GM23338 (cell line): ENCODE measurements around the gene FAM25A. TPM values are rescaled to one million over a fixed set of nuclear protein-coding genes. Genes with fewer than 3 reads are reported as not detected.

Source experiments
- ATAC-seq: fragments of 200-7000 bp; cut with Tn5 transposase; 3 replicates; pipeline ENCODE4 v1.9.1; 2020
- DNase-seq: peaks from one replicate; pipeline ENCODE4 v3.0.0-alpha.2; 2015; ENCODE audit warnings: low spot score
- H2AFZ ChIP-seq: fragments of 200-600 bp; sonication (generic); 2 replicates; pipeline ENCODE4 v1.8.0; 2016; ENCODE audit warnings: antibody characterized with exemption, mild to moderate bottlenecking, moderate library complexity
- H3F3A ChIP-seq: fragments of 200-600 bp; sonication (generic); replicated peaks from 2 replicates; pipeline ENCODE4 v1.8.0; 2017; ENCODE audit warnings: antibody characterized with exemption, mixed run types, low read depth
- H3K27ac ChIP-seq: fragments of 200-600 bp; sonication (generic); 2 replicates; pipeline ENCODE4 v1.6.1; 2016; ENCODE audit warnings: low read depth
- H3K27me3 ChIP-seq: fragments of 200-600 bp; sonication (generic); 2 replicates; pipeline ENCODE4 v1.8.0; 2016; ENCODE audit warnings: mild to moderate bottlenecking, mixed run types, moderate library complexity; ENCODE audit not compliant: insufficient read depth
- H3K36me3 ChIP-seq: fragments of 200-600 bp; sonication (generic); 2 replicates; pipeline ENCODE4 v1.8.0; 2016; ENCODE audit warnings: mild to moderate bottlenecking; ENCODE audit not compliant: insufficient read depth
- H3K4me1 ChIP-seq: fragments of 200-600 bp; sonication (generic); 2 replicates; pipeline ENCODE4 v1.8.0; 2016; ENCODE audit warnings: mild to moderate bottlenecking, moderate library complexity; ENCODE audit not compliant: insufficient read depth
- H3K4me2 ChIP-seq: fragments of 200-600 bp; sonication (generic); 2 replicates; pipeline ENCODE4 v1.7.1; 2017; ENCODE audit warnings: mixed run types
- H3K4me3 ChIP-seq: fragments of 200-600 bp; sonication (generic); 2 replicates; pipeline ENCODE4 v1.6.1; 2016; ENCODE audit warnings: mixed run types
- H3K79me2 ChIP-seq: fragments of 200-600 bp; sonication (generic); replicated peaks from 2 replicates; pipeline ENCODE4 v1.8.0; 2017; ENCODE audit warnings: mild to moderate bottlenecking; ENCODE audit not compliant: insufficient read depth
- H3K9me2 ChIP-seq: fragments of 200-600 bp; sonication (generic); 2 replicates; pipeline ENCODE4 v1.8.0; 2017; ENCODE audit not compliant: insufficient read depth
- H4K20me1 ChIP-seq: fragments of 200-600 bp; sonication (generic); replicated peaks from 2 replicates; pipeline ENCODE4 v1.8.0; 2017; ENCODE audit warnings: mild to moderate bottlenecking; ENCODE audit not compliant: insufficient read depth
- H3K27ac Mint-ChIP-seq: 2 replicates; pipeline ENCODE4 v1.8.0; 2020; ENCODE audit warnings: inconsistent platforms, mild to moderate bottlenecking, moderate library complexity, mixed read lengths
- H3K27me3 Mint-ChIP-seq: 3 replicates; pipeline ENCODE4 v1.8.0; 2022; ENCODE audit warnings: low read depth, mild to moderate bottlenecking, moderate library complexity, mixed read lengths, inconsistent platforms; ENCODE audit not compliant: insufficient read depth, poor library complexity
- H3K36me3 Mint-ChIP-seq: 3 replicates; pipeline ENCODE4 v1.8.0; 2021; ENCODE audit warnings: low read depth, mild to moderate bottlenecking, inconsistent platforms, moderate library complexity, mixed read lengths
- H3K4me1 Mint-ChIP-seq: 3 replicates; pipeline ENCODE4 v1.8.0; 2020; ENCODE audit warnings: mild to moderate bottlenecking, inconsistent platforms, mixed read lengths
- H3K4me3 Mint-ChIP-seq: 3 replicates; pipeline ENCODE4 v1.8.0; 2021; ENCODE audit warnings: moderate library complexity, mild to moderate bottlenecking, inconsistent platforms, mixed read lengths
- H3K9me3 Mint-ChIP-seq: 3 replicates; pipeline ENCODE4 v1.8.0; 2020; ENCODE audit warnings: moderate library complexity, mild to moderate bottlenecking, inconsistent platforms, mixed read lengths
- CTCF ChIP-seq, 2 experiments: fragments of 200-600 bp in 1 of 2; sonication (generic) in 1 of 2; conservative IDR thresholded peaks; 2 replicates each; pipeline versions ENCODE4 v1.5.1 to v1.6.1; 2016 to 2017; ENCODE audit warnings: antibody characterized with exemption in 2 of 2, low read depth in 2 of 2, mild to moderate bottlenecking in 2 of 2, moderate library complexity in 1 of 2
- ETS1 ChIP-seq: IDR thresholded peaks from 2 replicates; pipeline ENCODE4 v1.6.1; 2016; ENCODE audit warnings: antibody characterized with exemption
- EZH2 ChIP-seq: fragments of 200-600 bp; sonication (generic); IDR thresholded peaks from one replicate; pipeline ENCODE4 v1.8.0; 2017; ENCODE audit warnings: antibody characterized with exemption, mild to moderate bottlenecking, low read depth; ENCODE audit not compliant: unreplicated experiment
- EZH2phosphoT487 ChIP-seq: fragments of 200-600 bp; sonication (generic); IDR thresholded peaks from one replicate; pipeline ENCODE4 v1.8.1; 2018; ENCODE audit warnings: antibody characterized with exemption; ENCODE audit not compliant: unreplicated experiment
- NANOG ChIP-seq: IDR thresholded peaks from 2 replicates; pipeline ENCODE4 v1.6.1; 2016; ENCODE audit warnings: antibody characterized with exemption, borderline replicate concordance
- REST ChIP-seq: IDR thresholded peaks from one replicate; pipeline ENCODE4 v1.6.1; 2018; ENCODE audit warnings: antibody characterized with exemption; ENCODE audit not compliant: unreplicated experiment
- STAT1 ChIP-seq: IDR thresholded peaks from one replicate; pipeline ENCODE4 v1.6.1; 2016; ENCODE audit warnings: antibody characterized with exemption; ENCODE audit not compliant: unreplicated experiment
- polyA plus RNA-seq: library from polyadenylated mRNA; unstranded; fragments of >200 nt; fragmentation: Nextera tagmentation; extraction: Ambion mirVana; gene quantifications from 2 replicates; pipeline ENCODE4 v1.2.1, GENCODE V29; 2016
- total RNA-seq: library from RNA; depleted of rRNA; stranded (reverse); fragments of >200 nt; shearing (Covaris generic); gene quantifications from 2 replicates; pipeline ENCODE4 v1.2.3, GENCODE V29; 2014

FAM25A gene
- total and polyA plus RNA-seq, 2 experiments from 2014 or later: not detected

- no peaks in the 10 kb centered on the region for H3K9me3 Mint-ChIP-seq
- DNase-seq (no peak), ATAC-seq (no peak)
- H3K4me3 Mint-ChIP-seq: no peak overlapping the region
- H3K79me2 ChIP-seq: no peaks in the 10 kb centered on the region
- no peaks in the 10 kb centered on the region for H3K9me2 ChIP-seq
- no peak overlapping the region for H3K4me3 ChIP-seq
- H3K4me1 Mint-ChIP-seq: no peaks in the 10 kb centered on the region
- no peak overlapping the region for H3K4me2 ChIP-seq
- peaks cover 5% of the 10 kb centered on the region for H4K20me1 ChIP-seq
- peaks cover 60% of the 10 kb centered on the region for H3K36me3 ChIP-seq
- H3K27ac ChIP-seq: no peak overlapping the region
- H3K27me3 Mint-ChIP-seq: no peaks in the 10 kb centered on the region
- no peak overlapping the region for H3K27ac Mint-ChIP-seq
- H3F3A ChIP-seq: 0 out of 2 replicates have a peak, but pooled peaks cover 4% of the 10 kb centered on the region
- peaks cover 62% of the 10 kb centered on the region for H3K36me3 Mint-ChIP-seq
- TF ChIP-seq EZH2 (no peak), ETS1 (no peak), CTCF (conservative IDR thresholded peaks at IDR 0.05; ENCODE audit: low read depth in 2 of 2) (no peak), REST (no peak), STAT1 (no peak)
- no peaks in the 10 kb centered on the region for H3K27me3 ChIP-seq
- H2AFZ ChIP-seq: no peak overlapping the region
- H3K4me1 ChIP-seq: no peaks in the 10 kb centered on the region
These were observed 40.3 kb downstream of the FAM25A start for GRCh38 chr10:87060280-87060928.

GRCh38 chr10:87064651-87065050, 44.6 kb downstream of the FAM25A start:
- H3K27ac Mint-ChIP-seq: no peak overlapping the region
- TF ChIP-seq STAT1: no peak
- no peak for TF ChIP-seq NANOG
- no peak for TF ChIP-seq CTCF (conservative IDR thresholded peaks at IDR 0.05; ENCODE audit: low read depth in 2 of 2)
- TF ChIP-seq EZH2phosphoT487: no peak
- TF ChIP-seq EZH2: no peak

More at GRCh38 chr10:87064651-87065050, 44.6 kb downstream of the FAM25A start:
- no peaks in the 10 kb centered on the region for H3K4me1 ChIP-seq
- no peaks in the 10 kb centered on the region for H3F3A ChIP-seq
- H3K4me2 ChIP-seq: no peak overlapping the region
- H4K20me1 ChIP-seq: peaks cover 5% of the 10 kb centered on the region; the same call in 1 of the 2 replicates
- H3K9me3 Mint-ChIP-seq: no peaks in the 10 kb centered on the region
- H3K4me3 Mint-ChIP-seq: no peak overlapping the region
- DNase-seq: no peak
- no peak overlapping the region for H2AFZ ChIP-seq
- H3K27me3 ChIP-seq: no peaks in the 10 kb centered on the region
- H3K79me2 ChIP-seq: no peaks in the 10 kb centered on the region
- peaks cover 56% of the 10 kb centered on the region for H3K36me3 Mint-ChIP-seq
- no peaks in the 10 kb centered on the region for H3K27me3 Mint-ChIP-seq
- no peaks in the 10 kb centered on the region for H3K9me2 ChIP-seq
- H3K27ac ChIP-seq: no peak overlapping the region
- H3K4me1 Mint-ChIP-seq: no peaks in the 10 kb centered on the region
- H3K36me3 ChIP-seq: peaks cover 45% of the 10 kb centered on the region
- no peak for ATAC-seq
- no peak overlapping the region for H3K4me3 ChIP-seq
